CD8-positive, alpha-beta memory T cell (primary cell): ENCODE data around the gene VPS35L. TPM values are rescaled to one million over a fixed set of nuclear protein-coding genes. Genes with fewer than 3 reads are reported as not detected.

Experiments used
- CTCF ChIA-PET: fragments of 350-600 bp; sonication (Branson Sonifier 250); formaldehyde crosslinking; loops from one replicate; lab custom pipeline; 2021; ENCODE audit warnings: antibody characterized with exemption; lab: Charles Lee
- POLR2A ChIA-PET: fragments of 350-600 bp; sonication (Branson Sonifier 250); formaldehyde crosslinking; loops from one replicate; lab custom pipeline; 2021; ENCODE audit warnings: antibody characterized with exemption; lab: Charles Lee
- DNase-seq, 5 donors: peaks; one replicate each; pipeline versions ENCODE4 v3.0.0 to v3.0.0-alpha.2; 2020 to 2022; ENCODE audit warnings: mixed read lengths in 1 of 5
- H3K27ac ChIP-seq: one replicate; pipeline ENCODE4 v1.7.0; 2013; ENCODE audit warnings: low read depth, mild to moderate bottlenecking, low read length, moderate library complexity
- H3K27me3 ChIP-seq: 2 replicates; pipeline ENCODE4 v1.7.0; 2013; ENCODE audit warnings: low read length, mild to moderate bottlenecking; ENCODE audit not compliant: insufficient read depth, poor library complexity, severe bottlenecking
- H3K36me3 ChIP-seq: 2 replicates; pipeline ENCODE4 v1.7.0; 2013; ENCODE audit warnings: mild to moderate bottlenecking, low read length, moderate library complexity; ENCODE audit not compliant: insufficient read depth
- H3K4me1 ChIP-seq: 2 replicates; pipeline ENCODE4 v1.7.0; 2013; ENCODE audit warnings: mild to moderate bottlenecking, low read length, moderate library complexity; ENCODE audit not compliant: insufficient read depth
- H3K4me3 ChIP-seq: 2 replicates; pipeline ENCODE4 v1.7.0; 2013; ENCODE audit warnings: mild to moderate bottlenecking, low read length
- H3K9me3 ChIP-seq: 2 replicates; pipeline ENCODE4 v1.7.0; 2013; ENCODE audit warnings: mild to moderate bottlenecking, low read length
- H3K27ac Mint-ChIP-seq, 8 donors: one replicate each; pipeline ENCODE4 v1.8.0; 2020 to 2021; ENCODE audit warnings: mixed read lengths in 8 of 8, mild to moderate bottlenecking in 6 of 8, inconsistent platforms in 3 of 8, moderate library complexity in 3 of 8
- H3K27me3 Mint-ChIP-seq, 2 donors: one replicate each; pipeline ENCODE4 v1.8.0; 2020 to 2021; ENCODE audit warnings: mixed read lengths in 2 of 2, mild to moderate bottlenecking in 1 of 2, moderate library complexity in 1 of 2
- H3K36me3 Mint-ChIP-seq, 3 donors: one replicate each; pipeline ENCODE4 v1.8.0; 2020 to 2021; ENCODE audit warnings: mixed read lengths in 3 of 3, inconsistent platforms in 1 of 3, mild to moderate bottlenecking in 1 of 3
- H3K4me1 Mint-ChIP-seq, 3 donors: one replicate each; pipeline ENCODE4 v1.8.0; 2020 to 2021; ENCODE audit warnings: mixed read lengths in 3 of 3, inconsistent platforms in 1 of 3, mild to moderate bottlenecking in 1 of 3
- H3K4me3 Mint-ChIP-seq, 7 donors: one replicate each; pipeline ENCODE4 v1.8.0; 2020 to 2021; ENCODE audit warnings: mixed read lengths in 7 of 7, mild to moderate bottlenecking in 6 of 7, moderate library complexity in 4 of 7, inconsistent platforms in 2 of 7
- H3K9me3 Mint-ChIP-seq, 5 donors: one replicate each; pipeline ENCODE4 v1.8.0; 2020 to 2022; ENCODE audit warnings: mixed read lengths in 5 of 5, mild to moderate bottlenecking in 3 of 5, moderate library complexity in 2 of 5, inconsistent platforms in 1 of 5
- polyA plus RNA-seq: library from polyadenylated mRNA; unstranded; fragments of 300-500 nt; fragmentation: Illumina TruSeq; gene quantifications from one replicate; pipeline ENCODE4 v1.2.3, GENCODE V29; 2021
- total RNA-seq, 2 experiments: library from RNA; stranded (reverse); gene quantifications; one replicate each; pipeline ENCODE4 v1.2.3, GENCODE V29; 2021

The VPS35L gene
- total and polyA plus RNA-seq, 3 experiments from 2014 or later = 37.4 to 52.3 (median 40.2) TPM

GRCh38 chr16:19582050-19582831 is 26.7 kb downstream of the VPS35L start:
- Mint-ChIP-seq H3K4me3 (no peak overlapping the region), H3K9me3 (peaks cover 0 to 6% (median 0%) of the 10 kb centered on the region in 5 donors), H3K27ac (no peak overlapping the region), H3K4me1 (no peaks in the 10 kb centered on the region), H3K27me3 (no peaks in the 10 kb centered on the region), H3K36me3 (peaks cover 28 to 92% (median 51%) of the 10 kb centered on the region in 3 donors)
- H3K36me3 ChIP-seq = peaks cover 29% of the 10 kb centered on the region
- no peaks in the 10 kb centered on the region for H3K9me3 ChIP-seq
- no peaks in the 10 kb centered on the region for H3K27me3 ChIP-seq
- CTCF ChIA-PET = no interaction called here
- DNase-seq = no peak
- no peaks in the 10 kb centered on the region for H3K4me1 ChIP-seq
- H3K27ac ChIP-seq = no peak overlapping the region
- no peak overlapping the region for H3K4me3 ChIP-seq
- POLR2A ChIA-PET = no interaction called here

- Mint-ChIP-seq H3K4me3 (no peak overlapping the region), H3K9me3 (peaks cover 0 to 6% (median 0%) of the 10 kb centered on the region in 5 donors), H3K27ac (no peak overlapping the region), H3K36me3 (peaks cover 19 to 85% (median 46%) of the 10 kb centered on the region in 3 donors), H3K27me3 (no peaks in the 10 kb centered on the region), H3K4me1 (no peaks in the 10 kb centered on the region)
- H3K27me3 ChIP-seq = no peaks in the 10 kb centered on the region
- no peak overlapping the region for H3K4me3 ChIP-seq
- DNase-seq = peak in 1 of 5 donors; percentile 24
- H3K36me3 ChIP-seq = peaks cover 24% of the 10 kb centered on the region
- no peaks in the 10 kb centered on the region for H3K4me1 ChIP-seq
- ChIA-PET CTCF (interaction anchor here (0.7 to 2.2 kb wide), 14 partner anchors 10 to 324 kb away, joined by 3 to 9 read pairs (median 4); partner anchors contain the start of genes IQCK, KNOP1 and VPS35L), POLR2A (no interaction called here)
- no peaks in the 10 kb centered on the region for H3K9me3 ChIP-seq
- H3K27ac ChIP-seq = no peak overlapping the region
Observed at GRCh38 chr16:19583665-19584300, 28.3 kb downstream of the VPS35L start.

GRCh38 chr16:19588661-19589060 is 33.2 kb downstream of the VPS35L start:
- Mint-ChIP-seq H3K4me3 (no peak overlapping the region), H3K36me3 (peaks cover 0 to 76% (median 22%) of the 10 kb centered on the region in 3 donors), H3K9me3 (no peaks in the 10 kb centered on the region), H3K27me3 (no peaks in the 10 kb centered on the region), H3K27ac (peak overlapping the region in 2 of 8 donors; percentile 15 to 29), H3K4me1 (no peaks in the 10 kb centered on the region)
- ChIA-PET CTCF (interaction anchor here (1.1 to 1.2 kb wide), 2 partner anchors 13 to 130 kb away, joined by 3 read pairs; partner anchors contain the start of genes IQCK and KNOP1), POLR2A (no interaction called here)
- Histone ChIP-seq H3K27me3 (no peaks in the 10 kb centered on the region), H3K4me1 (no peaks in the 10 kb centered on the region), H3K36me3 (peaks cover 7% of the 10 kb centered on the region), H3K9me3 (no peaks in the 10 kb centered on the region), H3K27ac (no peak overlapping the region), H3K4me3 (no peak overlapping the region)
- DNase-seq = no peak

GRCh38 chr16:19589106-19589505 is 33.6 kb downstream of the VPS35L start:
- ChIA-PET POLR2A (no interaction called here), CTCF (interaction anchor here (1.1 to 1.4 kb wide), 3 partner anchors 13 to 130 kb away, joined by 3 to 5 read pairs (median 3); partner anchors contain the start of genes IQCK and KNOP1)
- Histone ChIP-seq H3K27ac (no peak overlapping the region), H3K9me3 (no peaks in the 10 kb centered on the region), H3K4me3 (no peak overlapping the region), H3K4me1 (no peaks in the 10 kb centered on the region), H3K36me3 (peaks cover 7% of the 10 kb centered on the region), H3K27me3 (no peaks in the 10 kb centered on the region)
- H3K36me3 Mint-ChIP-seq = peaks cover 0 to 75% (median 22%) of the 10 kb centered on the region in 3 donors
- no peaks in the 10 kb centered on the region for H3K4me1 Mint-ChIP-seq
- no peak overlapping the region for H3K27ac Mint-ChIP-seq
- no peaks in the 10 kb centered on the region for H3K27me3 Mint-ChIP-seq
- no peaks in the 10 kb centered on the region for H3K9me3 Mint-ChIP-seq
- DNase-seq = no peak
- H3K4me3 Mint-ChIP-seq = no peak overlapping the region

- Histone ChIP-seq H3K27me3 (no peaks in the 10 kb centered on the region), H3K4me1 (no peaks in the 10 kb centered on the region), H3K27ac (no peak overlapping the region), H3K9me3 (no peaks in the 10 kb centered on the region), H3K36me3 (peaks cover 7% of the 10 kb centered on the region), H3K4me3 (no peak overlapping the region)
- Mint-ChIP-seq H3K27me3 (no peaks in the 10 kb centered on the region), H3K4me1 (no peaks in the 10 kb centered on the region), H3K9me3 (no peaks in the 10 kb centered on the region), H3K27ac (no peak overlapping the region), H3K36me3 (peaks cover 0 to 74% (median 24%) of the 10 kb centered on the region in 3 donors), H3K4me3 (no peak overlapping the region)
- no peak for DNase-seq
- ChIA-PET CTCF (interaction anchor here (1.1 to 1.4 kb wide), 3 partner anchors 12 to 129 kb away, joined by 3 to 5 read pairs (median 3); partner anchors contain the start of genes IQCK and KNOP1), POLR2A (no interaction called here)
Observed at GRCh38 chr16:19589771-19590302, 34.3 kb downstream of the VPS35L start.

- Mint-ChIP-seq H3K4me1 (no peaks in the 10 kb centered on the region), H3K36me3 (peaks cover 0 to 69% (median 12%) of the 10 kb centered on the region in 3 donors), H3K4me3 (no peak overlapping the region), H3K9me3 (no peaks in the 10 kb centered on the region), H3K27me3 (no peaks in the 10 kb centered on the region), H3K27ac (peak overlapping the region in 2 of 8 donors; percentile 46 to 68)
- Histone ChIP-seq H3K27ac (no peak overlapping the region), H3K9me3 (no peaks in the 10 kb centered on the region), H3K36me3 (peaks cover 7% of the 10 kb centered on the region), H3K4me3 (no peak overlapping the region), H3K4me1 (no peaks in the 10 kb centered on the region), H3K27me3 (no peaks in the 10 kb centered on the region)
- ChIA-PET POLR2A (no interaction called here), CTCF (interaction anchor here (1.3 to 1.4 kb wide), 2 partner anchors 291 to 312 kb away, joined by 4 to 5 read pairs; no protein-coding TSS in a partner anchor)
- no peak for DNase-seq
Observed at GRCh38 chr16:19595043-19595767, 39.7 kb downstream of the VPS35L start.

GRCh38 chr16:19598805-19599510 is 43.5 kb downstream of the VPS35L start:
- Mint-ChIP-seq H3K4me3 (no peak overlapping the region), H3K27ac (peak overlapping the region in 3 of 8 donors; percentile 38 to 64 (median 43)), H3K4me1 (no peaks in the 10 kb centered on the region), H3K9me3 (no peaks in the 10 kb centered on the region), H3K27me3 (no peaks in the 10 kb centered on the region), H3K36me3 (peaks cover 0 to 68% (median 7%) of the 10 kb centered on the region in 3 donors)
- ChIA-PET POLR2A (interaction anchor here (0.6 kb wide), 1 partner anchor 166 kb away, joined by 8 read pairs; no protein-coding TSS in a partner anchor), CTCF (interaction anchor here (0.8 to 7.4 kb wide), 7 partner anchors 15 to 308 kb away, joined by 3 to 53 read pairs (median 4); partner anchors contain the start of gene GPRC5B)
- no peak for DNase-seq
- Histone ChIP-seq H3K27ac (no peak overlapping the region), H3K36me3 (no peaks in the 10 kb centered on the region), H3K27me3 (no peaks in the 10 kb centered on the region), H3K9me3 (no peaks in the 10 kb centered on the region), H3K4me3 (no peak overlapping the region), H3K4me1 (no peaks in the 10 kb centered on the region)
